Caco-2 (cell line): ENCODE results near the gene CRTC2. TPM values are rescaled to one million over a fixed set of nuclear protein-coding genes. Genes with fewer than 3 reads are reported as not detected.

Experiments used
- BruUV-seq: library from RNA; stranded (reverse); fragments of 400-500 nt; replicated peaks from 2 replicates; lab custom pipeline; 2021; lab: Mats Ljungman, UMichigan
- CTCF ChIA-PET: fragments of 300-600 bp; sonication (Branson Sonifier 250); formaldehyde crosslinking; loops from one replicate; lab custom pipeline; 2022; ENCODE audit warnings: antibody characterized with exemption; lab: Charles Lee
- POLR2A ChIA-PET: fragments of 300-600 bp; sonication (Branson Sonifier 250); formaldehyde crosslinking; loops from one replicate; lab custom pipeline; 2022; ENCODE audit warnings: antibody characterized with exemption; lab: Charles Lee
- DNase-seq, 2 experiments: peaks; one replicate each; pipeline versions ENCODE4 v3.0.0 to v3.0.0-alpha.2; 2020 to 2022
- H3K27me3 ChIP-seq: replicated peaks from 2 replicates; pipeline ENCODE4 v1.6.0; 2011; ENCODE audit warnings: low read length; ENCODE audit not compliant: control insufficient read depth, insufficient read depth
- H3K36me3 ChIP-seq: 2 replicates; pipeline ENCODE4 v1.5.1; 2011; ENCODE audit warnings: low read length; ENCODE audit not compliant: control insufficient read depth, insufficient read depth
- H3K4me1 ChIP-seq: fragments of 250-450 bp; sonication (Bioruptor Pico); 2 replicates; pipeline ENCODE4 v1.5.1; 2020; ENCODE audit warnings: mild to moderate bottlenecking
- H3K4me3 ChIP-seq: 2 replicates; pipeline ENCODE4 v1.5.1; 2011; ENCODE audit warnings: low read depth, mild to moderate bottlenecking, control low read depth, low read length
- H3K9me3 ChIP-seq: fragments of 250-450 bp; sonication (Bioruptor Pico); 2 replicates; pipeline ENCODE4 v1.5.1; 2020; ENCODE audit warnings: mild to moderate bottlenecking, moderate library complexity
- H3K27ac Mint-ChIP-seq: one replicate; pipeline ENCODE4 v1.8.0; 2022; ENCODE audit warnings: mixed read lengths; ENCODE audit not compliant: unreplicated experiment
- H3K27me3 Mint-ChIP-seq: one replicate; pipeline ENCODE4 v1.8.0; 2022; ENCODE audit warnings: mixed read lengths; ENCODE audit not compliant: insufficient read depth, unreplicated experiment
- H3K36me3 Mint-ChIP-seq: one replicate; pipeline ENCODE4 v1.8.0; 2022; ENCODE audit warnings: mild to moderate bottlenecking, mixed read lengths; ENCODE audit not compliant: insufficient read depth, unreplicated experiment
- H3K4me1 Mint-ChIP-seq: one replicate; pipeline ENCODE4 v1.8.0; 2022; ENCODE audit warnings: low read depth, mixed read lengths; ENCODE audit not compliant: unreplicated experiment
- H3K4me3 Mint-ChIP-seq: one replicate; pipeline ENCODE4 v1.8.0; 2022; ENCODE audit warnings: mild to moderate bottlenecking, moderate library complexity, mixed read lengths; ENCODE audit not compliant: unreplicated experiment
- H3K9me3 Mint-ChIP-seq: one replicate; pipeline ENCODE4 v1.8.0; 2022; ENCODE audit warnings: mixed read lengths; ENCODE audit not compliant: unreplicated experiment
- CTCF ChIP-seq, 2 experiments: fragments of 200-600 bp in 1 of 2; IDR thresholded peaks; 1 replicate in 1 of 2; 2 replicates in 1 of 2; pipeline versions ENCODE4 v1.5.1 to v1.8.0; 2011 to 2022; ENCODE audit warnings: antibody characterized with exemption in 1 of 2, control low read depth in 1 of 2, inconsistent platforms in 1 of 2, low read depth in 1 of 2, low read length in 1 of 2, mild to moderate bottlenecking in 1 of 2, moderate library complexity in 1 of 2; ENCODE audit not compliant: insufficient read depth in 1 of 2, severe bottlenecking in 1 of 2, unreplicated experiment in 1 of 2
- intact Hi-C: fragments of 100-400 bp; cut with micrococcal nuclease; formaldehyde crosslinking; loops from one replicate; pipeline ENCODE4 v1.10.0; 2022; ENCODE audit not compliant: unreplicated experiment
- total RNA-seq: library from RNA; stranded (reverse); gene quantifications from 2 replicates; pipeline ENCODE4 v1.2.3, GENCODE V29; 2022

Gene CRTC2
- total RNA-seq, 1 experiment from 2014 or later: 24.4 TPM

GRCh38 chr1:153938996-153939395 lies 19.4 kb downstream of the CRTC2 start:
- Mint-ChIP-seq H3K4me1 (no peaks in the 10 kb centered on the region), H3K9me3 (no peaks in the 10 kb centered on the region), H3K27ac (no peak overlapping the region), H3K4me3 (no peak overlapping the region), H3K27me3 (no peaks in the 10 kb centered on the region), H3K36me3 (peaks cover 45% of the 10 kb centered on the region)
- ChIA-PET POLR2A (no interaction called here), CTCF (interaction anchor here (0.6 kb wide), 1 partner anchor 16 kb away, joined by 3 read pairs; the partner anchor contains the start of gene GATAD2B)
- TF ChIP-seq CTCF (IDR thresholded peaks at IDR 0.05; ENCODE audit: insufficient read depth in 1 of 2, low read depth in 1 of 2, low read length in 1 of 2, severe bottlenecking in 1 of 2, unreplicated experiment in 1 of 2): no peak
- H3K27me3 ChIP-seq: no peaks in the 10 kb centered on the region
- BruUV-seq: no TSS peak
- H3K4me3 ChIP-seq: no peak overlapping the region
- H3K9me3 ChIP-seq: no peaks in the 10 kb centered on the region
- intact Hi-C loops: no loop called here
- H3K4me1 ChIP-seq: no peaks in the 10 kb centered on the region
- DNase-seq: no peak
- H3K36me3 ChIP-seq: peaks cover 14% of the 10 kb centered on the region; the same call in 1 of the 2 replicates

GRCh38 chr1:153937331-153937730 lies 21.1 kb downstream of the CRTC2 start:
- Histone ChIP-seq H3K36me3 (peaks cover 10% of the 10 kb centered on the region; the same call in 1 of the 2 replicates), H3K27me3 (no peaks in the 10 kb centered on the region), H3K4me3 (no peak overlapping the region), H3K4me1 (no peaks in the 10 kb centered on the region), H3K9me3 (no peaks in the 10 kb centered on the region)
- no peak for TF ChIP-seq CTCF (IDR thresholded peaks at IDR 0.05; ENCODE audit: insufficient read depth in 1 of 2, low read depth in 1 of 2, low read length in 1 of 2, severe bottlenecking in 1 of 2, unreplicated experiment in 1 of 2)
- H3K9me3 Mint-ChIP-seq: no peaks in the 10 kb centered on the region
- H3K4me3 Mint-ChIP-seq: no peak overlapping the region
- no peaks in the 10 kb centered on the region for H3K27me3 Mint-ChIP-seq
- peaks cover 39% of the 10 kb centered on the region for H3K36me3 Mint-ChIP-seq
- ChIA-PET CTCF (interaction anchor here (0.6 kb wide), 1 partner anchor 30 kb away, joined by 4 read pairs; no protein-coding TSS in a partner anchor), POLR2A (no interaction called here)
- no peak for DNase-seq
- intact Hi-C loops: no loop called here
- H3K27ac Mint-ChIP-seq: no peak overlapping the region
- BruUV-seq: no TSS peak
- no peaks in the 10 kb centered on the region for H3K4me1 Mint-ChIP-seq

GRCh38 chr1:153936011-153936802 lies 22.2 kb downstream of the CRTC2 start:
- H3K27me3 ChIP-seq: no peaks in the 10 kb centered on the region
- H3K27ac Mint-ChIP-seq: no peak overlapping the region
- DNase-seq: no peak
- ChIA-PET CTCF (no interaction called here), POLR2A (no interaction called here)
- H3K4me3 Mint-ChIP-seq: no peak overlapping the region
- H3K4me1 ChIP-seq: no peaks in the 10 kb centered on the region
- no peaks in the 10 kb centered on the region for H3K27me3 Mint-ChIP-seq
- no peak for TF ChIP-seq CTCF (IDR thresholded peaks at IDR 0.05; ENCODE audit: insufficient read depth in 1 of 2, low read depth in 1 of 2, low read length in 1 of 2, severe bottlenecking in 1 of 2, unreplicated experiment in 1 of 2)
- H3K9me3 ChIP-seq: no peaks in the 10 kb centered on the region
- H3K9me3 Mint-ChIP-seq: no peaks in the 10 kb centered on the region
- H3K4me1 Mint-ChIP-seq: no peaks in the 10 kb centered on the region
- BruUV-seq: no TSS peak
- intact Hi-C loops: no loop called here
- no peak overlapping the region for H3K4me3 ChIP-seq
- peaks cover 39% of the 10 kb centered on the region for H3K36me3 Mint-ChIP-seq
- peaks cover 10% of the 10 kb centered on the region; the same call in 1 of the 2 replicates for H3K36me3 ChIP-seq
